Spleen (tissue), 7 donors: ENCODE data around the gene RAPGEF4.

Experiments
- CTCF ChIP-seq, 11 experiments: fragments of 200-600 bp in 7 of 11; fragments of 450-650 bp in 4 of 11; sonication (generic) in 4 of 11; IDR thresholded peaks in 8 of 11; conservative IDR thresholded peaks in 3 of 11; 1 replicate in 7 of 11; 2 replicates in 4 of 11; pipeline versions ENCODE4 v1.4.0 to v1.8.0; 2016 to 2021; ENCODE audit warnings: antibody characterized with exemption in 11 of 11, inconsistent platforms in 4 of 11, mild to moderate bottlenecking in 1 of 11
- POLR2A ChIP-seq, 3 donors: fragments of 450-650 bp; IDR thresholded peaks; one replicate each; pipeline ENCODE4 v1.5.1; 2017; ENCODE audit warnings: antibody characterized with exemption in 3 of 3, mild to moderate bottlenecking in 1 of 3
- POLR2AphosphoS5 ChIP-seq, 3 donors: sonication (generic); formaldehyde crosslinking; IDR thresholded peaks; one replicate each; pipeline ENCODE4 v1.5.1; 2017; ENCODE audit warnings: antibody characterized with exemption in 3 of 3
- donor health status: DM: no; HTN: no; CAD: no; lungs with moderate emphysema.
- donor health status: DM: no; HTN: no; CAD: no.
- donor health status: DM: no; HTN: no; CAD: no.

- TF ChIP-seq CTCF (IDR thresholded peaks at IDR 0.05 in 8 of 11, conservative IDR thresholded peaks at IDR 0.05 in 3 of 11): no peak
- TF ChIP-seq POLR2A (IDR thresholded peaks at IDR 0.05): no peak
- no peak for TF ChIP-seq POLR2AphosphoS5 (IDR thresholded peaks at IDR 0.05)
Observed at GRCh38 chr2:172847188-172847587, 111.5 kb downstream of the RAPGEF4 start.
